OCI-LY3 (cell line): Measurements from ENCODE around the gene ROBO1.

Experiments used
- CTCF ChIP-seq: fragments of 200-600, 300-600 bp; sonication (generic); IDR thresholded peaks from 2 replicates; pipeline ENCODE4 v1.5.1; 2014; ENCODE audit warnings: antibody characterized with exemption, low read length, low read depth
- EZH2phosphoT487 ChIP-seq: fragments of 200-600 bp; shearing (Covaris generic); IDR thresholded peaks from 2 replicates; pipeline ENCODE4 v1.6.1; 2018; ENCODE audit warnings: antibody characterized with exemption, mixed run types, low read depth

DNA sequence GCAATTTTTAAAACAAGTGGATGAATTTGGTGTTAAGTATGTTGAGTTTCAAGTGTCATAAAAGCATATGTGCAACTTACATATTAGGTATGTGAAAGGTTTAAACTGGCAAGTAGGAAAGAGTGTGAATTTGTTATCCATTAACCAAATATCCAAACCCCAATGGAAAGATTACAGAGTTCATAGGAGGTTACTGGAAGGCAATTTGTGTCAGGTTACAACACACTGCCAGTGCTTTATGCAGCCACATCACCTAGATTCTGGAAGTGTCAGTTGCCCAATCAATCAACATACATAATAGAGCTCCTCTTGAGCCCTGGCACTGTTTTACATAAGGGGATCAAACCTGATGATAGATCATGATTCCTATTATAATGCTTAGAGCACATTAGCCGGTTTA lies 261.0 kb downstream of the ROBO1 start:
- TF ChIP-seq CTCF = no peak
- no peak for TF ChIP-seq EZH2phosphoT487
